Right lobe of liver (tissue), 4 donors: ENCODE data around the gene TGM3.

Source experiments
- CTCF ChIP-seq, 4 donors: fragments of 200-600 bp in 3 of 4; fragments of 450-650 bp in 1 of 4; IDR thresholded peaks; one replicate each; pipeline versions ENCODE4 v1.5.1 to v1.8.0; 2016 to 2022; ENCODE audit warnings: antibody characterized with exemption in 4 of 4, mild to moderate bottlenecking in 2 of 4
- POLR2A ChIP-seq: fragments of 450-650 bp; IDR thresholded peaks from one replicate; pipeline ENCODE4 v1.6.1; 2017; ENCODE audit warnings: antibody characterized with exemption, mild to moderate bottlenecking
- donor health status: DM: no; HTN: no; CAD: no.
- donor health status: DM: no; HTN: no; CAD: no.
- donor health status: DM: no; HTN: yes; CAD: no.

GRCh38 chr20:2285613-2286012, 10.2 kb upstream of the TGM3 start:
- TF ChIP-seq CTCF (IDR thresholded peaks at IDR 0.05) (no peak), POLR2A (no peak)
